Neutrophil (primary cell): Measurements from ENCODE around the gene DHFR2.
A peak's percentile ranks its signal among the peaks of the same experiment; 100 is the strongest.

ENCODE experiments used
- H3K27ac ChIP-seq: fragments of 200-600 bp; sonication (generic); 2 replicates; pipeline ENCODE4 v1.5.1; 2016; ENCODE audit warnings: mild to moderate bottlenecking, moderate library complexity
- H3K27me3 ChIP-seq: fragments of 200-600 bp; sonication (generic); 2 replicates; pipeline ENCODE4 v1.6.0; 2016; ENCODE audit warnings: mild to moderate bottlenecking
- H3K36me3 ChIP-seq: fragments of 200-600 bp; sonication (generic); 2 replicates; pipeline ENCODE4 v1.5.1; 2017
- H3K4me1 ChIP-seq, 2 experiments: fragments of 200-600 bp in 1 of 2; sonication (generic) in 1 of 2; 1 replicate in 1 of 2; 2 replicates in 1 of 2; pipeline versions ENCODE4 v1.5.1 to v1.6.1; 2013 to 2016; ENCODE audit warnings: low read depth in 1 of 2, low read length in 1 of 2, mild to moderate bottlenecking in 1 of 2, moderate library complexity in 1 of 2; ENCODE audit not compliant: control insufficient read depth in 1 of 2, insufficient read depth in 1 of 2
- H3K4me3 ChIP-seq, 2 experiments: fragments of 200-600 bp in 1 of 2; sonication (generic) in 1 of 2; 1 replicate in 1 of 2; 2 replicates in 1 of 2; pipeline ENCODE4 v1.5.1; 2013 to 2016; ENCODE audit warnings: low read depth in 1 of 2, low read length in 1 of 2, mild to moderate bottlenecking in 1 of 2, moderate library complexity in 1 of 2
- H3K9me3 ChIP-seq: fragments of 200-600 bp; sonication (generic); 2 replicates; pipeline ENCODE4 v1.5.1; 2016
- TF ChIP-seq, protein P1 (sequence below): fragments of 200-600 bp; sonication (generic); IDR thresholded peaks from 2 replicates; pipeline ENCODE4 v1.5.1; 2016; ENCODE audit warnings: antibody characterized with exemption

The DHFR2 gene

DNA sequence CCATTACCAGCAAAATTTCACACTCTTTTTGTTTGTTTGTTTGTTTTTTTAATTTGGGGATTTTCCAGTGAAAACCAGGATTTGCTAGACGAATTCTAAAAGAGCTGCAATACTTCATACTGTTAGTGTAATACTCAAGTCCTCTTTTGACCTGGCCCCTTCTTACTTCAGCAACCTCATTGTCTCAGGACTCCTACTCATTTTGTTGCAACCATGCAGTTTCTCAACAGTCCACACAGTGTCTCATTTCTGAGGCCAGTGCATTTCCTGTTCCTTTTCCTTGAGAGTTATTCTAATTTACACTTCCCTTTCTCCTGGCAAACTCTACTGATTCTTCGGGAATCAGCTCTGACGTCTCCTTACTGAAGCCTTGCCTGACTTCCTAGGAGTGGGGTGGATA lies 35.7 kb upstream of the DHFR2 start:
- Histone ChIP-seq H3K27ac (peak overlapping the region; percentile 75), H3K4me1 (peaks cover 24 to 26% of the 10 kb centered on the region in 2 experiments), H3K4me3 (no peak overlapping the region), H3K36me3 (peaks cover 26% of the 10 kb centered on the region), H3K27me3 (no peaks in the 10 kb centered on the region), H3K9me3 (no peaks in the 10 kb centered on the region)
- TF ChIP-seq, protein P1, sequence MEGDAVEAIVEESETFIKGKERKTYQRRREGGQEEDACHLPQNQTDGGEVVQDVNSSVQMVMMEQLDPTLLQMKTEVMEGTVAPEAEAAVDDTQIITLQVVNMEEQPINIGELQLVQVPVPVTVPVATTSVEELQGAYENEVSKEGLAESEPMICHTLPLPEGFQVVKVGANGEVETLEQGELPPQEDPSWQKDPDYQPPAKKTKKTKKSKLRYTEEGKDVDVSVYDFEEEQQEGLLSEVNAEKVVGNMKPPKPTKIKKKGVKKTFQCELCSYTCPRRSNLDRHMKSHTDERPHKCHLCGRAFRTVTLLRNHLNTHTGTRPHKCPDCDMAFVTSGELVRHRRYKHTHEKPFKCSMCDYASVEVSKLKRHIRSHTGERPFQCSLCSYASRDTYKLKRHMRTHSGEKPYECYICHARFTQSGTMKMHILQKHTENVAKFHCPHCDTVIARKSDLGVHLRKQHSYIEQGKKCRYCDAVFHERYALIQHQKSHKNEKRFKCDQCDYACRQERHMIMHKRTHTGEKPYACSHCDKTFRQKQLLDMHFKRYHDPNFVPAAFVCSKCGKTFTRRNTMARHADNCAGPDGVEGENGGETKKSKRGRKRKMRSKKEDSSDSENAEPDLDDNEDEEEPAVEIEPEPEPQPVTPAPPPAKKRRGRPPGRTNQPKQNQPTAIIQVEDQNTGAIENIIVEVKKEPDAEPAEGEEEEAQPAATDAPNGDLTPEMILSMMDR = no peak

DNA sequence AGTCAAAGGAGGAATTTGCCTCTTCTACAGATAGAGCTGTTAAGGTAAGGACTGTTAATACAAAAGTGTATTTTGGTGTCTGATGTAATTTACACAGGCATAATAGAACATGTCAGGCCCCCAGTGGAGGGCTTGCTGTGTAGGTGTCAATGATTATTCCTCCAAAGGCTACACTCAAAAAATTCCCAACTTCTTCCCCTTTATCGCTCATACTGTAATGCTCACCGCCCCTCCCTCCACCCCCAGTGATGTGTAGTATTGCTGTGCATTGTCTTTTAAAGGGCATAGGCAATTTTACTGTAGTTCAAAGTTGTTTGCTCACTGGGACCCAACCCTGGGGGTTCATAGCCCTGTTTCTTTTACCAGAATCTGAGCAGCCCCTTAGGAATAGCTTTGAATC lies 32.4 kb upstream of the DHFR2 start:
- Histone ChIP-seq H3K27me3 (no peaks in the 10 kb centered on the region), H3K27ac (no peak overlapping the region), H3K4me3 (no peak overlapping the region), H3K9me3 (no peaks in the 10 kb centered on the region), H3K36me3 (peaks cover 26% of the 10 kb centered on the region), H3K4me1 (peaks cover 29 to 34% of the 10 kb centered on the region in 2 experiments)
- TF ChIP-seq, protein P1 = no peak

- no peak overlapping the region for H3K4me3 ChIP-seq
- no peaks in the 10 kb centered on the region for H3K27me3 ChIP-seq
These were observed 30.4 kb upstream of the DHFR2 start for GRCh38 chr3:94093151-94093550.

DNA sequence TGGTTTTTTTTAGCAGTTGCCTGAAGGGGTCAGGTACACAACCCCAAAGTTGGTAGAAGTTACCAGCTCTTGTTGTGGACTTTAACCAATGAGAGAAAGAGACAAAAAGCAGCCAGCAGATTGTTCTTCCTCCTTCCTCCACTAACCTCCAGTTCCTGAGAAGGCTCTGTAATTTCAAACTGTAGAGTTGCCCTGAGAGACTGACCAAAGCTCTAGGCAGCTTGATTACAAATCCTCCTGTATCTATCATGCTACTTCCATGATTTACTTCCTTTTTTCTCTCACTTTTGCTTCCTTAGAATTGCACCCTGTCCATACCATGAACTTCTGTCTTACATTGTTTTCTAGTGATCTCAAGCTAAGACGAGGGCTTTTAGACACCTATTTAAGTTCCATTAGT lies 29.4 kb upstream of the DHFR2 start:
- TF ChIP-seq, protein P1 = no peak
- Histone ChIP-seq H3K36me3 (peaks cover 38% of the 10 kb centered on the region), H3K27me3 (no peaks in the 10 kb centered on the region), H3K4me1 (peaks cover 5 to 8% of the 10 kb centered on the region in 2 experiments), H3K9me3 (no peaks in the 10 kb centered on the region), H3K4me3 (no peak overlapping the region), H3K27ac (peak overlapping the region; percentile 53)

More at GRCh38 chr3:94093151-94093550, 30.4 kb upstream of the DHFR2 start:
- no peaks in the 10 kb centered on the region for H3K9me3 ChIP-seq
- H3K27ac ChIP-seq = no peak overlapping the region
- peaks cover 38% of the 10 kb centered on the region for H3K36me3 ChIP-seq
- H3K4me1 ChIP-seq = peaks cover 13 to 17% of the 10 kb centered on the region in 2 experiments
- TF ChIP-seq, protein P1 = no peak

DNA sequence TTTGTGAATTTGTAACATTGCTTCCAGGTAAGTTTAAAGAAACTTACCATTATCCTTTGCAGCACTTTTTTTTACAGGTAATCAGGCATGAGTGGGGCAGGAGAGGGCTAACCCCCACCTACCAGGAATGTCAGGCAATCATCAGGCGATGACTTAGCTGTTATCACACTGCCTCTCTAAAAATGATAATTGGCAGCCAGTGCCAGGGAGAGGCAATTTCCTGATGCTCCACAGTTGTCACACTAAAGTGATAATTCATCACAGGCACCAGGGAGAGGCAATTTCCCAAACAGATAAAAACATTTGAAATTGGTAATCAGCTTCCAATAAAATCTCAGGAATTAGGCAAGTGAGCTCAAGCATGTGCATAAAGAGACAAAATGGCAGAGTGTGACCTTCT lies 26.4 kb upstream of the DHFR2 start:
- TF ChIP-seq, protein P1 = no peak
- H3K36me3 ChIP-seq = peaks cover 38% of the 10 kb centered on the region
- H3K4me1 ChIP-seq = peaks cover 5 to 8% of the 10 kb centered on the region in 2 experiments
- no peak overlapping the region for H3K27ac ChIP-seq
- H3K4me3 ChIP-seq = no peak overlapping the region
- no peaks in the 10 kb centered on the region for H3K27me3 ChIP-seq
- H3K9me3 ChIP-seq = no peaks in the 10 kb centered on the region

GRCh38 chr3:94083261-94083660 lies 20.5 kb upstream of the DHFR2 start:
- Histone ChIP-seq H3K9me3 (no peaks in the 10 kb centered on the region), H3K27me3 (no peaks in the 10 kb centered on the region), H3K36me3 (peaks cover 38% of the 10 kb centered on the region), H3K27ac (no peak overlapping the region), H3K4me1 (no peaks in the 10 kb centered on the region), H3K4me3 (no peak overlapping the region)
- TF ChIP-seq, protein P1 = no peak
